22Rv1 (cell line): Measurements from ENCODE around the gene SPEM1.

Source experiments
- H3K27ac ChIP-seq: fragments of 450-650 bp; 2 replicates; pipeline ENCODE4 v1.5.1; 2017
- CTCF ChIP-seq: fragments of 450-650 bp; IDR thresholded peaks from 2 replicates; pipeline ENCODE4 v1.5.1; 2017; ENCODE audit warnings: mild to moderate bottlenecking
- ZFX ChIP-seq: fragments of 450-650 bp; IDR thresholded peaks from 2 replicates; pipeline ENCODE4 v1.6.1; 2017; ENCODE audit warnings: antibody characterized with exemption, borderline replicate concordance

Gene SPEM1

GRCh38 chr17:7423679-7424078 is 3.6 kb downstream of the SPEM1 start:
- no peak for TF ChIP-seq ZFX
- no peak for TF ChIP-seq CTCF
- no peak overlapping the region for H3K27ac ChIP-seq

GRCh38 chr17:7425316-7425715 is 5.2 kb downstream of the SPEM1 start, which contains the start of gene SPEM2:
SPEM2 (plus strand) TSS chr17:7425616; CDS start chr17:7425689, 73 bp downstream.
- H3K27ac ChIP-seq, result no peak within 1 kb of the TSS
- TF ChIP-seq ZFX, result no peak
- no peak for TF ChIP-seq CTCF

GRCh38 chr17:7425756-7426155 is 5.6 kb downstream of the SPEM1 start:
- TF ChIP-seq CTCF (no peak), ZFX (no peak)
- no peak overlapping the region for H3K27ac ChIP-seq

GRCh38 chr17:7426203-7426863 is 6.2 kb downstream of the SPEM1 start:
- H3K27ac ChIP-seq, result no peak overlapping the region
- no peak for TF ChIP-seq CTCF

- TF ChIP-seq CTCF (no peak), ZFX (no peak)
- H3K27ac ChIP-seq, result no peak overlapping the region
Observed at GRCh38 chr17:7426896-7427489, 6.9 kb downstream of the SPEM1 start.

GRCh38 chr17:7427549-7427948 is 7.4 kb downstream of the SPEM1 start:
- TF ChIP-seq ZFX, result no peak
- TF ChIP-seq CTCF, result no peak
- no peak overlapping the region for H3K27ac ChIP-seq

- no peak within 1 kb of the TSS for H3K27ac ChIP-seq
- TF ChIP-seq CTCF (no peak), ZFX (no peak)
Observed at GRCh38 chr17:7428557-7428956, 8.4 kb downstream of the SPEM1 start, which contains the start of gene SPEM3. SPEM3 (plus strand) TSS chr17:7428857; CDS start chr17:7428903, 46 bp downstream.
